ENCODE data around the gene TBC1D7. TPM values are rescaled to one million over a fixed set of nuclear protein-coding genes. Genes with fewer than 3 reads are reported as not detected.

Gene TBC1D7
- polyA plus RNA-seq, 1 of the 3 experiments (the other 2 are of a cell fraction) = 25.2 TPM

- H3K27me3 ChIP-seq (ENCODE audit: insufficient read depth) = no peaks in the 10 kb centered on the region
- ChIA-PET CTCF (interaction anchor here (1.0 kb wide), 1 partner anchor 14 kb away, joined by 3 read pairs; no protein-coding TSS in a partner anchor), POLR2A (no interaction called here)
- peaks cover 20% of the 10 kb centered on the region for H3F3A ChIP-seq (replicated peaks; ENCODE audit: insufficient read depth)
- no peak overlapping the region for H2AFZ ChIP-seq (ENCODE audit: low read depth)
- no peaks in the 10 kb centered on the region for H3K36me3 ChIP-seq (replicated peaks in 1 of 2; ENCODE audit: control insufficient read depth in 1 of 2, insufficient read depth in 2 of 2, low read length in 1 of 2)
- no peaks in the 10 kb centered on the region for H3K9me3 ChIP-seq
- H3K9me2 ChIP-seq = no peaks in the 10 kb centered on the region
- no peak for TF ChIP-seq RXRA (IDR thresholded peaks at IDR 0.05; ENCODE audit: borderline replicate concordance, low read depth)
- no peak for TF ChIP-seq TEAD4 (IDR thresholded peaks at IDR 0.05; ENCODE audit: borderline replicate concordance, insufficient read depth)
- TF ChIP-seq NRF1 (IDR thresholded peaks at IDR 0.05; ENCODE audit: low read depth, low read length) = no peak
- no peak for TF ChIP-seq CHD2 (IDR thresholded peaks at IDR 0.05; ENCODE audit: low read length, partially characterized antibody)
- no peak for TF ChIP-seq TAF1 (IDR thresholded peaks at IDR 0.05; ENCODE audit: borderline replicate concordance, low read depth, low read length)
- TF ChIP-seq CTCF (IDR thresholded peaks at IDR 0.05) = no peak
- no peak for TF ChIP-seq EZH2phosphoT487 (IDR thresholded peaks at IDR 0.05; ENCODE audit: borderline replicate concordance, low read depth)
- TF ChIP-seq EP300 (IDR thresholded peaks at IDR 0.05; ENCODE audit: borderline replicate concordance in 1 of 2, low read depth in 1 of 2, low read length in 1 of 2) = no peak
- TF ChIP-seq FOSL2 (IDR thresholded peaks at IDR 0.05; ENCODE audit: borderline replicate concordance, low read depth) = no peak
- H3K9ac ChIP-seq = no peak overlapping the region
- peaks cover 3 to 12% of the 10 kb centered on the region in 2 experiments; a peak in 2 of 4 replicates for H3K4me1 ChIP-seq (ENCODE audit: control insufficient read depth in 1 of 2, insufficient read depth in 2 of 2, low read depth in 1 of 2, low read length in 1 of 2)
- no peak overlapping the region for H3K4me3 ChIP-seq (ENCODE audit: low read depth in 2 of 2, low read length in 1 of 2)
- H3K79me2 ChIP-seq (ENCODE audit: insufficient read depth) = no peaks in the 10 kb centered on the region
- H4K20me1 ChIP-seq (ENCODE audit: insufficient read depth) = no peaks in the 10 kb centered on the region
- no peak overlapping the region for H3K27ac ChIP-seq (ENCODE audit: low read depth in 2 of 2, low read length in 1 of 2)
- no peak for DNase-seq
- no peak overlapping the region for H3K4me2 ChIP-seq
- WGBS (ENCODE audit: low lambda C conversion rate) = 90% methylated on average over 11 of the region's 12 CpGs
Measured at GRCh38 chr6:13351271-13351670, 22.9 kb upstream of the TBC1D7 start.

- no peak for TF ChIP-seq ZBTB33 (IDR thresholded peaks at IDR 0.05; ENCODE audit: borderline replicate concordance, low read depth)
- no peak for DNase-seq
- POLR2A ChIA-PET = no interaction called here
- H3K79me2 ChIP-seq (ENCODE audit: insufficient read depth) = no peaks in the 10 kb centered on the region
- no peaks in the 10 kb centered on the region for H3K36me3 ChIP-seq (replicated peaks in 1 of 2; ENCODE audit: control insufficient read depth in 1 of 2, insufficient read depth in 2 of 2, low read length in 1 of 2)
- peaks cover 8% of the 10 kb centered on the region for H3F3A ChIP-seq (replicated peaks; ENCODE audit: insufficient read depth)
- H4K20me1 ChIP-seq (ENCODE audit: insufficient read depth) = no peaks in the 10 kb centered on the region
- CTCF ChIA-PET = no interaction called here
- H3K9ac ChIP-seq = no peak overlapping the region
- H3K4me1 ChIP-seq (ENCODE audit: control insufficient read depth in 1 of 2, insufficient read depth in 2 of 2, low read depth in 1 of 2, low read length in 1 of 2) = peaks cover 1 to 6% of the 10 kb centered on the region in 2 experiments; a peak in 2 of 4 replicates
- no peaks in the 10 kb centered on the region for H3K9me3 ChIP-seq
- no peaks in the 10 kb centered on the region for H3K9me2 ChIP-seq
- H3K4me3 ChIP-seq (ENCODE audit: low read depth in 2 of 2, low read length in 1 of 2) = no peak overlapping the region
- no peak overlapping the region for H3K4me2 ChIP-seq
- no peaks in the 10 kb centered on the region for H3K27me3 ChIP-seq (ENCODE audit: insufficient read depth)
- H2AFZ ChIP-seq (ENCODE audit: low read depth) = no peak overlapping the region
- H3K27ac ChIP-seq (ENCODE audit: low read depth in 2 of 2, low read length in 1 of 2) = no peak overlapping the region
- WGBS (ENCODE audit: low lambda C conversion rate) = 89% methylated on average over 8 of the region's 8 CpGs
Measured at GRCh38 chr6:13349811-13350506, 21.6 kb upstream of the TBC1D7 start.

All from SK-N-SH (cell line).